Measurements from ENCODE around the gene SIVA1.
"Not testable (repeated sequence)": the region's sequence is repeated elsewhere in the genome, so short reads cannot be mapped to it uniquely, and the experiment has no call there.

SIVA1 gene

DNA sequence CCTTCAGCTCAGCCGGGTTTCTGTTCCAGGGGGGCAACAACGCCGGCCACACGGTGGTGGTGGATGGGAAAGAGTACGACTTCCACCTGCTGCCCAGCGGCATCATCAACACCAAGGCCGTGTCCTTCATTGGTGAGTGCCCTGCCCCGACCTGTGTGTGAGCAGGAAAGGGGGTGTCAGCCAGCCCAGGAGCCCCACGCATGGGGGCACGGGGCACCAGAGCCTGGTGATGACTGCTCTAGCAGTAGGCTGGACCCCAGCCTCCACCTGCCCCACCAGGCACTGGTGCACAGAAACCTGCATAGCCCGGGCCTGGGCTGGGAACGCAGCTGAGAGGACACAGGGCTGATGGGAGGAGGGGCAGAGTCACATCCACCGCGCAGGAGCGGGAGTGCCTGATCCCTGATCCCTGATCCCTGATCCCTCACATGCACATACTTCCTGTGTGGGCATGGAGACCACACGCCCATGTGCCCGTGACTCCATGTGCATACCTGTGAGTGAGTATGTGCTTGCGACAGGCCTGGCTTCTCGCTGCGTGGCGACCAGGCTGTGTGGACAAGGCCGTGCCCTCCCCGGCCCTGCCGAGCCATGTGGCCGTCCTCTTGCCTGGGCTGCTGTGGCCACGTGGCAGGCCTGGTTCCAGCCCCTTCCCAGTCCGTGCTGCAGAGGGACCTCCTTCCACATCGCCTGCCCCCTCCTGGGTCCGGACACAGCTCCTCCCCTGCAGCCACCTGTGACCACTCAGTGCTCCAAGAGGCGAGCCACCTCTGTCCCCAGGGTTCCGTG lies 17.8 kb upstream of the SIVA1 start:
- no peak for DNase-seq (ENCODE audit: low read depth in 2 of 2)

- DNase-seq (ENCODE audit: low read depth in 2 of 2) = no peak
These were observed 16.9 kb upstream of the SIVA1 start for GRCh38 chr14:104735830-104736642.

DNA sequence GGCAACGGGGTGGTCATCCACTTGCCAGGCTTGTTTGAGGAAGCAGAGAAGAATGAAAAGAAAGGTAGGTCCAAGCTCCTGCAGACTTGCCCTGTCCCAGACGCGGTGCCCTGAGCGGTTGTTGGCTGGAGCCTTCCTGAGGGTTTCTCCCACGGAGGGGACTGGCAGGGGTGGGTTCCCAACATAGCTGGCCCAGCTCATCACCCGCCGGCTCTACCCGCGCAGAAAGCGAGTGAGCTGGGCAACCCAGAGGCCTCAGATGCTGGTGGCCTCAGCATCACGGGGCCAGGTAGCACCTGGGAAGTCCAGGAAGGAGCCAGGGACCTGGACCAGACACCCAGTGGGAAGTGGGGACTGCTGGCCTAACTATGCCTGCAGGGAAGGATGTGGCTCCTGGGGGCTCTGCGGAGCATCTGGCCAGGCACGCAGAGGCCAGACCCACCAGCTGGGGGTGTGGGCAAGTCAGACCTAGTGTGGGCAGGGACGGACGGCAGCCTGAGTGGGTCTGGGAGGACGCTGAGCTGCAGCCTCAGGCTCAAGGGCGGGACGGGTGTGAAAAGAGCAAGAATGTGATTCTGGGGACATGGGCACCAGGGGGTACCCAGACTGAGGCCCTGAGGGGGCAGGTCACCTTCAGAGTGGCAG lies 14.4 kb upstream of the SIVA1 start:
- DNase-seq (ENCODE audit: low read depth in 2 of 2) = no peak

DNA sequence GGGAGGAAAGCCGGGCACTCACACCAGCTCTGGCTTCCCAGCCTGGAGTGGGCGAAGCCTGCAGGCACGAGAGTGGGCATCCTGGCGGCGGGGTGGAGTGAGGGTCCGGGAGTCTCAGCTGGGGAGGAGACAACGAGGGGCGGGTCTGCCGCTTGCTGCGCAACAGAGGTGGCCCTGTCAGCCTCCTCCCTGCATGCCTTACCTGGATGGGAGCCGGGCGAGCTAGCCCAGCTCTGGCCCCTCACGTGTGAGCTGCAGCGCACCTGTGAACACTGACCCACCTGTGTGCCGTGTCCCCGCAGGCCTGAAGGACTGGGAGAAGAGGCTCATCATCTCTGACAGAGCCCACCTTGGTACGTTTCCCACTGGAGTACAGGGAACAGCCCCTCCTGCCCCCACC lies 13.9 kb upstream of the SIVA1 start:
- no peak for DNase-seq (ENCODE audit: low read depth in 2 of 2)

DNA sequence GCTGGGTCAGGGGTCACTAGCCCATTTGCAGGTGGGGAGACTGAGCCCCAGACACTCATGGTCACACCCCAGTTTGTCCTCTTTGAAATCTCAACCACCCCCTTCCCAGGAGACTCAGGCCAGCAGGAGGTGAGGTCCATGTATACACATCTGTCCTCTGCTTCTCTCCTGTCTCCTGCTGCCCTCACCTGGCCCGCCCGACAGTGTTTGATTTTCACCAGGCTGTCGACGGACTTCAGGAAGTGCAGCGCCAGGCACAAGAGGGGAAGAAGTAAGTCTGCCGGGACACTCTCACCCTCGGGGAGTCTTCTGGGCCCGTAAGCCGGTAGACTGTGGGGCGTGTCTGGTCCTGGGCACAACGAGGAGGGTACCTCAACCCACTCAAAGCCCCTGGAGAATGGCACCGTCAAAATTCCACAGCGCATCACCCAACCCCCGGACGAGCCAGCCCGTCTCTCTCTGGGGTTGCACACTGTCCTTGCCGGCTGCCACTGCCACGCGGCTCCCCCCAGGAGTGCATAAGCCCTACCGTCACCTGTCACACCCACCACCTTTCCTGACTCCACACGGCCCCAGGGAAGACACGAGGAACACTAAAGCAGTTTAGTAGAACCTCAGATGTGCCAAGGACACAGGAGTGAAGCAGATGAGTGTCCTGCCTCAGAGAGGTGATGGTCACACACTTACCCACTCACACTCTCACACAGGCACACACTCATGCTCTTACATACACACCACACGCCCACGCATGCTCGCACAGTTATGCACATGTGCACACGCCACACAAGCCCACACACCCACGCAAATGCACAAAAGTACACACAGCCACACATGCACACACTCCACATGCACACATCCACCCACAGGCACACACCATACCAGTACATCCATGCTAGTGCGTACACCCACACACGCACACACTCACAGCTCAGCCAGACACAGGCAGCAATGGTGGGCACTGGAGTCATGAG lies 13.1 kb upstream of the SIVA1 start:
- DNase-seq (ENCODE audit: low read depth in 2 of 2) = no peak

GRCh38 chr14:104741108-104741802 lies 11.7 kb upstream of the SIVA1 start:
- no peak for DNase-seq (ENCODE audit: low read depth in 2 of 2)

GRCh38 chr14:104741803-104742251 lies 11.1 kb upstream of the SIVA1 start:
- DNase-seq (ENCODE audit: low read depth in 2 of 2) = no peak

DNA sequence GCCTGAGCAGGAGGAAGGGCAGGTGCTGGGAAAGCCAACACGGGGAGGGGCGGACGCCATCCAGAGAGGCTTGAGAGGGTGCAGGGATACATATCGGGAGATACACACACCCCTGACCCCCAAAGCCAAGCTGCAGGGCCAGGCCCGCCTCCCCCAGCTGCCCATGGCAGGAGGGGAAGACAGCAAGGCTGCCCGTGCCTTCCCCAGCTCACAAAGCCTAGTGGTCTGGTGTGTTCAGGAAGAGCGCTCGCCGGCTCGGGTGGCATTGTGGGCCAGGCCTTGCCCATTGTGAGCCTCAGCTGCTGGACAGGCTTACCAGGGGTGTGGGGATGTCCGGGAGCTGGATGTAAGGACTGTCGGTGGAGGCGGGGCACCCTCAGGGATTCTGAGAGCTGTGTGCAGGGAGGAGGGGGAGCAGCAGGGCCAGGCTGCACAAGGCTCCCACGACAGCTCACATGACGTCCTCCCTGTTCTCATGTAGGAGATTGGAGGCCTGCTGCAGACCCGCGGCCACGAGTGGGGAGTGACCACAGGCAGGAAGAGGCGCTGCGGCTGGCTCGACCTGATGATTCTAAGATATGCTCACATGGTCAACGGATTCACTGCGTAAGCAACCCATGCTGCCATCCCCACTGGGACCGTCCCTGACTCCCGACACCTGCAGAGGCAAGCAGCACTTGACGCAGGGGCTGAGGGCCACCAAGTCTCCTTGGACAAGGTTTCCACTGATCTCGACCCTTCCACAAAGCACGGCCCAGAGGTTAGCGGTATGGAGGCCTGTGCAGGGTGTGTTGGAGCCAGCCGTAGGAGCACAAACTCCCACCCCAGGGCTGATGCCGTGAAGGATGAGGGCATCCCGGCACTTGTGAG lies 10.1 kb upstream of the SIVA1 start:
- no peak for DNase-seq (ENCODE audit: low read depth in 2 of 2)

DNA sequence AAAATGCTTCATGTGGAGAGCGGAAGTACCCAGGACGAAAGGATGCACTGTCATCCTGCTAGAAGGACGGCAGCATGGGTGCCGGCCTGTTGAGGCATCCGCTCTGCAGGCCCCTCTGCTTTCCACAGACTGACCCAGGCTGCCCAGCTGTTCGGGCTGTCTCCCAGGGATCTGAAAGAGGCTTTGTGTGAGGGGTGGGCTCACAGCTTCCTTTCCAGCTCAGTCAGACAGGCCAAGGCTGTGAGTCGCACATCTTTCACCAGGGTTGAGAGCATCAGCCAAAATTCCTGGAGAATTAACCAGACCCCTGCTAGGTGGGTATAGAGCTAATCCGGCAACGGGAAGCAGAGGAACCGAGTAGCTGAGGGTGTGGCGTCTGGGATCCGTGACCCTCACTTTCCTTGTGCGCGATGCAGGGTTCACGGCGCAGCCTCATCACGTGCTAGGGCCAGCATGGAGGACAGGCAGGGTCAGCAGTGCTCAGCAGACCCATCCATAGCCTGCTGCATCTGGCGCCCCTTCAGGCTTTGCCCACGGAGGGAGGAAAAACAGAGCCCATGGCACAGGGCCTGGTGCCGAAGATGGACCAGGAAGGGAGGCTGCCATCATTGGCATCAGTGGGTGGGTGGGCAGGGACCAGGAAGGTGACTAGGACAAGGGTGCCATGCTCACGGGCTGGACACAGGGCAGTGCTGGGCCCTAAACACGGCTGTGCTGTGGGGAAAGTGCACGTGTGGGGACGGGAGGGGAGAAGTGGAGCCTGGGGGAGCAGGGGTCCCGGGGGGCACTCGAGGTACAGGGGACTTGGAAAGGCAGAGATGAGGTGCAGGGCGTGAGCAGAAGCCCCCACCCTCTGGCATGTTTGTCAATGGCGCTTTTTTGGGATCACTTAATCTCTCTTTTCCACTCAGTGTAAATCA lies 9.2 kb upstream of the SIVA1 start:
- no peak for DNase-seq (ENCODE audit: low read depth in 2 of 2)

DNA sequence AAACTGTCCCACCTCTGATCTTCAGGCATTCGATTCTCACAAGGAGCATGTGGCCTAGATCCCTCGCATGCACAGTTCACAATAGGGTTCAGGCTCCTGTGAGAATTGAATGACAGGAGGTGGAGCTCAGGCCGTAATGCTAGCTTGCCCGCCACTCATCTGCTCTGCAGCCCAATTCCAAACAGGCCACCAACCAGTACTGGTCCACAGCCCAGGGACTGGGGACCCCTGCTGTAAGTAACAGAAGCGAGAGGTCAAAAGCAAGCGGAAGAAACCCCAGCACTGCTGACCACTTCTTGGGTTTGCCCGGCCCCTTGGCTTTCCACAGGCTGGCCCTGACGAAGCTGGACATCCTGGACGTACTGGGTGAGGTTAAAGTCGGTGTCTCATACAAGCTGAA lies 8.5 kb upstream of the SIVA1 start:
- no peak for DNase-seq (ENCODE audit: low read depth in 2 of 2)

DNA sequence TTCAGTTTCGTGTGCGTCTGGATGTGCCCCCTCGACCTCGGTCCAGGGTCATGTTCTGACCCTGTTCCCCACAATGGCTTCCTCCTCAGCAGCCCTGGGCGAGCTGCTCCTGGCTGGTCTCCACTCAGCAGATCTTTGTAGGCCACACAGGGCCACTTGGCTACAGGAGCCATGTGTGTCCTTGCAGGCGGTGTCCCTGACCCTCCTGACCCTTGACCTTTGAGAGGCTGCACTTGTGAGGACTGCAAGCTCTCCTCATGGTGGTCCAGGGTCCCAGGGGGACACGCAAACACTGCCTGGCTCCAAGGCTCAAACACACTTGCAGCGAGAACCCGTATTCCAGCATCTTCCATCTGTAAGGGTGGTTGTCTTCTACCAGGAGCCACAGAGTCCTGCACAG lies 7.5 kb upstream of the SIVA1 start:
- no peak for DNase-seq (ENCODE audit: low read depth in 2 of 2)

DNA sequence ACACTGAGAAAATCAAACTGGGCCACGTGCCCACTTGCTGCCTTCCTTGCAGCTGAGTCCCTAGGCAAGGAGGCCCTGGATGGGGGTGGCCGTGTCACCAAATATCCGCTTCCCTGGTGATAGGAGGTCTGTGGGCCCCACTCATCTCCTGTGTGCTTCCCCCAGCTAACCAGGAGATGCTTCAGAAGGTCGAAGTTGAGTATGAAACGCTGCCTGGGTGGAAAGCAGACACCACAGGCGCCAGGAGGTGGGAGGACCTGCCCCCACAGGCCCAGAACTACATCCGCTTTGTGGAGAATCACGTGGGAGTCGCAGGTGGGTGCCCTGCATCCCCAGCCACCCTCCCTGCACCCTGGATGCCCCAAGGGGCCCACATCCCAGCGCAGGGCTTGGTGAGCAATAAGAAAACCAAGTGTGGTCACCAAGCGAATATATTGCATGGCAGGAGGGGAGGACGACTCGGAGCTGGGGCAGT lies 6.8 kb upstream of the SIVA1 start:
- no peak for DNase-seq (ENCODE audit: low read depth in 2 of 2)

DNA sequence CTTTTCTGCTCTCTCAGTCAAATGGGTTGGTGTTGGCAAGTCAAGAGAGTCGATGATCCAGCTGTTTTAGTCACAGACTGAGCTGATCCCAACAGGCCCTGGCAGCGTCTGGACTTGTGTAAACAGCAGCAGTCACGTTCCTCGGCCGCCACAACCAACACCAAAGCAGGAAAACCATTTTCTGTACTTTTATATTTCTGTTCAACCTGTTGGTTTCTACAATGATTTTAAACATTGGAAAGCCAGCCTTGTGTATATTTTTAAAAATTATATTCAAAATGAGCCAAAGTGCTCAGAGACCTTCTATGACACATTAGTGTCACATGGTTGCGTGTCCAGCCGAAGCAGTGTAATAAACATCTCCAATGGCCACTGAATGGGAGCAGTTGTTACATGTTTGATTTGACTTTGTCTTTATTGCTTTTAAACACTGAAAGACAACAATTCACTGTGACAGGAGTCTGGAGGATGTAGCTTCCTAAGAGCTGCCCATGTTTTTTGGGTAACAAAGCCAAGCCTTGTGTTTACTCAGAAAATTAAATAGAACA lies 5.9 kb upstream of the SIVA1 start:
- no peak for DNase-seq (ENCODE audit: low read depth in 2 of 2)

GRCh38 chr14:104747876-104748275 lies 5.1 kb upstream of the SIVA1 start:
- DNase-seq (ENCODE audit: low read depth in 2 of 2) = no peak

DNA sequence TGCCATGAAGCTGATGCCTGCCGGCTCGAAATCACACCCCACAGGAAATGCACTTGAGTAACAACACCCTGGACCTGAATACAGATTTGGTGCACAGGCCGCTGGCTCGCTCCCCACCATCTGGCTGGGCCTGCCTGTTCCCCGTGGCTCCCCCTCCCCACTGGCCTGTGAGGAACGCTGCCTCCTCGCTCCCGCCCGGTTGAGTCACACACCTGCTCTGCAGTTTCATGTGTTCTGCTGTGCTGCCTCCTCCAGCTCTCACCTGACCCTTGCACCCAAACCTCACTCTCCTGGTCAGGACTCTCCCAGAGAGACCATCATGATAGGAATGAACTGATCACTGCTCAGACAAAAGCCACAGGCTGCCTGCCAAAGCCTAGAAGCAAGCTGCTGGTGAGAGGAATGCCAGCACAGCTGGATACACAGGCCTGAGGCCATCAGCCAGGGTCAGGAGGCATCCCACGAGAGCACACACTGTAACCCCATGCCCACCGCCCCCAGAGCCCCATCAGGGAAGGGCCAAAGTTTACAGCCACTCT lies 3.8 kb upstream of the SIVA1 start:
- no peak for DNase-seq (ENCODE audit: low read depth in 2 of 2)

DNA sequence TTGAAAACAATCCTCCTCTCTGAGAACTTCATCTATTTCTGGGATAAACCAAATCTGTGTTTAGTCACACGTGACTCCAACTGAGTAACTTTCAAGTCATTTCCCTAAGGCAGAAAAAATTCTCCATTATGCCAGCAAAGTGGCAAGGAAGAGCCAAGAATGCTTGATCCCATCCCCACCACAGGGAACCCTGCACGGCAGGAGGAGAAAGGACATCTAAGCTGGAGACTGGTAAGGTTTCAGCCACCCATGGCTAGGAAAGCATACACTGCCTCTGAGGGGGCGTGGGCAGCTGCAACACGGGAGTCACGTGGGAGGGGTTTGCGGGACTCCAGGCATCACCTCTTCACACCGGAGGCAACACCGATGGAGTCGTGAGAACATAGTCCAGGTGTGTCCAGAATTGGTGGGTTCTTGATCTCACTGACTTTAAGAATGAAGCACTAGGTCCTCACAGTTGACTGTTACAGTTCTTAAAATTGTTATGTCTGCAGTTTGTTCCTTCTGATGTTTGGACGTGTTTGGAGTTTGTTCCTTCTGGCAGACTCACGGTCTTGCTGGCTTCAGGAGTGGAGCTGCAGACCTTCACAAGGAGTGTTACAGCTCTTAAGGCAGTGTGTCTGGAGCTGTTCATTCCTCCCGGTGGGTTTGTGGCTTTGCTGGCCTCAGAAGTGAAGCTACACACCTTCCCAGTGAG lies 2.7 kb upstream of the SIVA1 start:
- DNase-seq (ENCODE audit: low read depth in 2 of 2) = no peak

GRCh38 chr14:104750753-104751057 lies 2.2 kb upstream of the SIVA1 start:
- not testable (repeated sequence) for DNase-seq (ENCODE audit: low read depth in 2 of 2)

Measured in stimulated activated CD8-positive, alpha-beta memory T cell treated with anti-CD3 and anti-CD28 coated beads, Interleukin-7, amount 100 ng/mL, for 1 hour (primary cell).